GM11168 (cell line): Measurements from ENCODE around the gene PLXNA2.

Experiments used
- in situ Hi-C: fragments of 300-500 bp; cut with MboI; formaldehyde crosslinking; loops from one replicate; pipeline ENCODE4 v1.12.0; 2022; ENCODE audit warnings: low sequenced_read_pairs; ENCODE audit not compliant: unreplicated experiment

Gene PLXNA2

DNA sequence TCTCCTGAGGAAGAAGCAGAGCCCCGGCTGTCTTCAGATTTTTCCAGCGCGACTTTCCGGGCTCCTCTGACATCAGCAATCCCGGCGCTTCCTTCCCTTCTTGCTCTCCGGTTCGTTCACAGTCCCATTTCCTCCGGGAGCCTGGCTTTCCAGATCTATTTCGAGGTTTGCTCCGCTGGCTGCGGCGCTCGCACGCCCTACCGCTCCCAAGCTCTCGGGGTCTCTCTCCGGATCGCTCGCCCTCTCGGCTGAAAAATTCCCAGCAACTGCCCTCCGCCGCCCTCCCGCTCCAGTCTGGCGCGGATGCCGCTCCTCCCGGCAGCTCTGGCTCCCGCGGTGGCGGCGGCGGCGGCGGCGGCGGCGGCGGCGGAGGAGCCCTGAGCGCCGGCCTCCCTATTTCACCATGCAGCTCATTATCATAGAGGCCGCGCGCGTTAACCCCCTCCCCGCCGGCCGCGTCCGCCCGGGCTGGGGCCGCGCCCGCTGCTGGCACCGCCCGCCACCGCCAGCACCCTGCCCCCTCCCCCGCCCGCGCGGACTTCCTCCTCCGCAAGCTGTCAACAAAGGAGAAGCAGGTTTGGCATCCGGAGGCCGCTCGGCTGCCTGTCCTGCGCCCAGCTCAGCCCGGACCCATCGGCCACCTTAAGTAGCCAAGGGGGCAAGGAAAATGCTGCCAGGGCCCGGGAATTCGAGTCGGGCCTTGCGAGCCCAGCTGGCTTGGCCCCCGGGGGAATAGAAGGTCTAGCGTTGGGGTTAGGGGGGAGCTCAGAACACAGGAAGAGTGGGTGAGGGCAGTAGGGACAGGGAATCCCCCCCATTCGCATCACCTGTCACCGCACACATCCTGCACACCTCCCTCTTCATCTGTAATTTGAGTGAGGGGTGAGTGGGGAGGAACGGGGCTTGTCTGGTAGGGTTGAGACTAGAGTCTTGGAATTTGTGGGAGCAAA lies at the start of gene PLXNA2:
PLXNA2 (minus strand) TSS at position 418 of the 950 bp plus-strand sequence. CDS start 26,462 bp downstream, outside the sequence.
- in situ Hi-C loops: loop anchor here (10.0 to 25.0 kb wide), 2 partner anchors 109 to 232 kb away; no protein-coding TSS in a partner anchor

GRCh38 chr1:208292908-208293307 lies 48.7 kb upstream of the PLXNA2 start:
- in situ Hi-C loops: no loop called here

- in situ Hi-C loops: no loop called here
These were observed 47.9 kb upstream of the PLXNA2 start for GRCh38 chr1:208291923-208292711.

GRCh38 chr1:208291129-208291528 lies 46.9 kb upstream of the PLXNA2 start:
- in situ Hi-C loops: no loop called here

DNA sequence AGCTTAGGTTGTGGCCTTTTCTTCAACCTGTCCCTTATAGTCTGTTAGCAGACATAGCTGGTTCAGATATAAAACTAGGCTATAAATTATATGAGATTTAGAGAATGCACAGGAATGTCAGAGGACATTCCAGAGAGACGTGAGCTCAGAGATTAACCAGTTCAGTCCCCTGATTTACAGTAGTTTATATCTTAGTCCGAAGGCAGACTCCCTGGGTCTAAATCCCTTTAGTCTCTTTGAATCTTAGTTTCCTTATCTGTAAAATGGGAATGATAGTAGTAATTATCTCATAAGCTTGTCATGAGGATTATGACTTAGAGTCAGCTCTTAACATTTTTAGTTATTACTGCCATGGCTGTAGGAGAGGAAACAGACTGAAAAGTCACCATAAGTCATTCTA lies 45.5 kb upstream of the PLXNA2 start:
- in situ Hi-C loops: no loop called here

DNA sequence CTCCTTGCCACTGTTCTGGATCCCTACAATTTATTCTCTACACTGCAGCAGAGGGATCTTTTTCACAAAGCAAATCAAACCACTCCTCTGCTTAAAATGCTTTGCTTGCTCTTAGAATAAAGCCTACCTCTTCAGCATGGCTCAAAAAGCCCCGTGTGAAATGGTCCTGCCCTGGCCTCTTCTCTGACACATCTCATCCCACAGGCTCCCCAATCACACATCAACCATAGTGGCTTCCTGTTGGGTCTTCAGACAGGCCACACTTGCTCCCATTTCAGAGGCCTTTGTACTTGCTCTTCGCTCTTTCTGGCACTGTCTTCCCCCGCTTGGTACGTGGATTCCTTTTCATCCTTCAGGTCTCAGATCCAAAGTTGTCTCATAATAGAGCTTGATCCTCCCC lies 44.3 kb upstream of the PLXNA2 start:
- in situ Hi-C loops: no loop called here

DNA sequence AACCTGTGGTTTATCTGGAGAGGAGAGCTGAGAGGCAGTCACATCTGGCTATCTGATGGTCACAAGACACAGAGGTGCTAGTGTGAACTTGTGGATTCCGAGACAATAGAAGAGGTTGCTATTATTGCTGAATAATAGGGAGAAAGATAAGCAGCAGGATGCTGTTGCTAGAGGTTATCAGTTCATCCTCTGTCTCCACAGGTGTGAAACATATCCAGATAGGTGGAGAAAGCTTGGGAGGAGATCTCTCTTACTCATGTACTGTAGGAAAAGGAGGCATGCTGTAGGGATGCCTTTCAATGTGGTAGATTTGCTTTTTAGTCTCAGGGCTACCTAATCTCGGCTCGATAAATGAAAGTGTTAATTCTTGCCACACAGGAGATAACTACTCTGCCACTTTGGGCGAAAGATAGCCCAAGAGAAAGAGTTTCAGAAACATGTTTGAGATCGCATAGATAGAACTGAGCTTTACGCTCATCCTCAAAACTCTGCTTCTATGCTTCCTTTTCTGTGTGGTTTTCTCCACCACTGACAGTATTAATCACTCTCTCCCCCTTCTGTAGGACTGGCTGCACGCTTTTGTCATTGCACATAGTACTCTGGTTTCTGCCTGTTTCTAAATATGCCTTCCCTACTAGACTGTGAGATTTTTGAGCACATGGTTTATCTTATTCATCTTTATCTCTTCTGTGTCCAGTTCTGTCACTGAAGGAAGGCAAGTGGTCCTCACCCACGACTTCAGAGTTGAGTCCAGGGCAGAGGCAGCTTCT lies 36.7 kb upstream of the PLXNA2 start:
- in situ Hi-C loops: no loop called here

- in situ Hi-C loops: no loop called here
These were observed 35.8 kb upstream of the PLXNA2 start for GRCh38 chr1:208279826-208280588.

GRCh38 chr1:208278638-208279037 lies 34.5 kb upstream of the PLXNA2 start:
- in situ Hi-C loops: no loop called here

DNA sequence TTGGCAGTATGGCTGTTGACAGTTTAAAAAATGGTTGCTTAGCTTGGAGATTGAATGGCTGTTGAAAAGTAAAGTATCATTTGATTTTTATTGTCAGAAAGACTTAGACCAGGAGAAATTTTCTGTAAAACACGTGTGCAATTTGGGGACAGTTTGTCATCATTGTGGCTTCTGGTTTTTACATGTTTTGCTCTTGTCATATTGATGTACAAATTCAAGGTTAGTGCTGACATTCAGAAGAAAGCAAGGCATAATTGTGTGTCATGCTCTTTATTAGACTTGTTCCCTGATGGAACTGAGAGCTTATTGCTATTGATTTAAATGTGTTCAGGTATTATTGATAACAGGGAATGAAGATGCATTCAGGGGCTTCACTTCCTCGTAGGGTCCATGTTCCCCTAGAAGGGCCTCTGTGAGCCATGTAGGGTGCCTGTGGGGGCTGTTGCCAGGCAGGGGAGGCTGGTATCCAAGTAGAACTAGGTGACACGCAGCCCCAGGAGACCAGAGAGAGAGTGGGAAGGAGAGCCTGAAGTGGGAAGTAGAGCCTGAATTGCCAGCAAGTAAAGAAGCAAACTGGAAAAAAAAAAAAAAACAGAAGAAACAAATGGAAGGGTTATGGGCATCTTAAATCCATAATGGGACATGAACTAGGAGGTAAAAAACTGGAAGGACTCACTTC lies 32.7 kb upstream of the PLXNA2 start:
- in situ Hi-C loops: no loop called here

DNA sequence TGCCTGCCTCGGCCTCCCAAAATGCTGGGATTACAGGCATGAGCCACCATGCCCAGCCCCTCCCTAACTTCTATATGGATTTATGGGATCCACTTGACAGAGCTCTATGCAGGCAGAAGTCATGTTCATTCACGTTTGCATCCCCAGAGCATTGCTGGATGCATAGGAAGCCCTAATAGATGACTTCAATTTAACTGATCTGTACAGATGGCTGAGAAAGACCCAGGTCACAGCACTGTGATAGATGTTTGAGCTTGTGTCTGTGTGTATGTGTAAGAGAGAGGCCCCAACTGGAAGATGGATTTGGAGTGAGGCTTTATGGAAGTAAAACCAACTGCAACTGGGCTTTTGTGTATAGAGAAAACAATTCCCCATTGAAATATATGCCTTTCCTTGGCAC lies 30.9 kb upstream of the PLXNA2 start:
- in situ Hi-C loops: no loop called here

GRCh38 chr1:208273386-208274017 lies 29.3 kb upstream of the PLXNA2 start:
- in situ Hi-C loops: no loop called here

DNA sequence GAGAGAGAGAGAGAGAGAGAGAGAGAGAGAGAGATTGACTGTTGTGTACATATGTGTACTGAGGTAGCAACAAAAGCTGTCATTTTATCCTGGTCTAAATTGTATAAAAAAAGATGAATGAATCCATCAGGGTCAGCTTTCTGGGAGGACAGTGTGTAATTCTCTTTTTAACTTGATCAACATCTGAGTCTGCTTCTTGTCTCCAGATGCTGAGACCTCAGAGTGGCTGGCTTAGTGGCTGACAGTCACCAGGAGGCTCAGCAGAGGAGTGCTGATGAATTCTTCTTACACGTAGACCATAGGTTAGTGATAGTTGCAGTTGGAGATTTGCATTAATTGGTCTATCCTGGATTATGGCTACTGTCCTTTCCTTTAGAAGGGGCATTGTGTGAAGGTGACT lies 28.5 kb upstream of the PLXNA2 start:
- in situ Hi-C loops: no loop called here

DNA sequence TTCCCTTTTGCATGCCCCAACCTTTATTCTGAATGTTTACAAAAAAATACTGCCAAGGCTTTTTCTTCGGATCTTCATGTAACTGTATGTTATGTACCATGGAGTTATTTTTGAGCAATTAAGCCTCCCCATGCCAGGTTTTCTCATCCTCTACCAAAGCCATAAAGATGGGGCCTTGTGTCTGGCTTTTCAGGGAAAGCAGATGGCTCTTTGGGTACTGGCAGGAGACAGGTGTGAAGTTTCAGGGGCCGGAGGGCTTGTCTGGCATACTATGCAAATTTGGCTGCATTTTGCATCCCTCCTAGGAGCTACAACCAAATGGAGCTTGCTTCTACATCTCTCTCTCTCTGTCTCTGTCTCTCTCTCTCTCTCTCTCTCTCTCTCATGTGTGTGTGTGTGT lies 28.1 kb upstream of the PLXNA2 start:
- in situ Hi-C loops: no loop called here

DNA sequence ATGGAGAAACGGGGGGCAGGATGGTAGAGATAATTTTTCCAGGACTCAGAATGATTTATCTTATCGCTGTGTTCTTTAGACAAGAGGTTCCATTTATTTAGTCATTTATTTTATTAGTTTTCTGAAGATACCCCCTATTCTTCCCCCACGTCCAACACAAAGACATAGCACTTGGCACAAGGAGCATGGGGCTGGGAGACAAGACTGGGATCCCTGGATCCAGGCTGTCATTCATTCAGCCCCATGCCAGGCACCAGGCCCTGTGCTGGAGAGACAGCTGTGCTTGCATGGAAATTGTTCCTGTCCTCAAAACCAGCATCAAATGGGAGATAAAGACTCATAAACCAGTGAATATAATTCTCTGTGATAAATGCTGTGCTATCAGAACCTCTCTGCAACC lies 27.1 kb upstream of the PLXNA2 start:
- in situ Hi-C loops: no loop called here

DNA sequence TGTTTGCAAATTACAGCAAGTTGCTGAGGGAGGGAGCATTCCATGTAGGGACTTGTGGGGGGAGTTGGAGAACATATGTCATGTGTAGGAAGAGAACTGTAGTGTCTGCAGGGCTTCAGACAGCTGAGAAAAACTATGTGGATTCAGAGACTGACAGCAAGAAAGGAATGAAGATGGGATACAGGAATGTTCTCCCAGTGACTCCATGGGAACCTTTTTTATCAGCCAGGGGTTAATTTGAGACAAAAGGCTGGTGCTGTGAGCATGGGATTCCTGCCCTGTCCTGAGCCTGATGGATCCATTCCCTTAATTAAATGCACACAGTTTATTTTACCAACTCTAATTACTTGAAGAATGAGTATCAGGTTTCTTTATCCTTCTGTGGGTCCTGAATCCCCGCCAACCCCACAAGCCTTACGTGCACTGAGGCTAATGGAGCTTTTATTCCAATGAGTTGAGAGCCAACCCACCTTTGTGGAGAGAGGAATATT lies 26.5 kb upstream of the PLXNA2 start:
- in situ Hi-C loops: no loop called here

- in situ Hi-C loops: no loop called here
These were observed 25.1 kb upstream of the PLXNA2 start for GRCh38 chr1:208269338-208269666.

- in situ Hi-C loops: no loop called here
These were observed 24.6 kb upstream of the PLXNA2 start for GRCh38 chr1:208268541-208269337.
